ENCODE results near the gene METTL22. TPM values are rescaled to one million over a fixed set of nuclear protein-coding genes. Genes with fewer than 3 reads are reported as not detected.

METTL22 gene
- total and polyA plus RNA-seq, 7 experiments from 2014 or later, result 16.6 to 59.4 (median 37.6) TPM

DNA sequence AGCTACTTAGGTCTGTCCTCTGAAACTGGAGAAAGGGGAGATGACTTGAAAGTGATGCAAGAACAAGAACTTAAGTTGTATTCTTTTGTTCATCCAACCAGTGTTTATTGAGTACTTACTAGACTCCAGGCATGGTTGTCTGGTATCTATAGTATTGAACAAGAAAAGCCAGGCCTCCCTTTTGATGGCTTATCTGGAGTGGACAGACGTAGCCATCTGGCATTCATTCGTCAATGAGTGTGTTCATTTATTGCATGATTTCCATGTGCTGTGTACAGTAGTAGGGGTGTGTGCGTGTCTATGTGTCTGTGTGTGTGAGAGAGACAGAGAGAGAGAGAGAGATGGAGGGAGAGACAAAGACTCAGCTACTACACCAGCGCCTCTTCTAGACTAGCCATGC is 62.1 kb downstream of the METTL22 start:
- H3K27ac Mint-ChIP-seq, result no peak overlapping the region

DNA sequence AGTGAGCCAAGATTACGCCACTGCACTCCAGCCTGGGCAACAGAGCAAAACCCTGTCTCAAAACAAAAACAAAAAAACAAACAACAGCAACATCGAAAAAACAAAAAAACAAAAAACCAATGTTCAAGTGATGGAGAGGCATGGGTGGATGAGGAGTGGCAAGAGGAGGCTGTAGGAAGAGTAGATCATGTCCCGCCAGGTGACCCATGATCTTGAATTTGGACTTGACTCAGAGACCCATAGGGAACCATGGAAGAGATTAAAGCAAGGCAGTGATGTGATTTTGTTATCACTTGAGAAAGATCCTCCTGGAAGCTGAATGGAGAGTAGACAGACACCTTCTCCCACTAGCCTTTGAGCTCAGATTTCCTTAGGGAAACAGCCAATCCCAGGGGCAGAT is 64.1 kb downstream of the METTL22 start:
- CTCF ChIA-PET, result no interaction called here
- Histone ChIP-seq H3K4me3 (ENCODE audit: low read length) (no peak overlapping the region), H3K36me3 (ENCODE audit: control insufficient read depth in 2 of 3, insufficient read depth in 3 of 3, low read length in 3 of 3) (no peaks in the 10 kb centered on the region), H3K4me1 (ENCODE audit: control insufficient read depth in 2 of 2, insufficient read depth in 2 of 2, low read length in 2 of 2) (no peaks in the 10 kb centered on the region), H3K27me3 (ENCODE audit: control insufficient read depth in 2 of 2, insufficient read depth in 2 of 2, low read length in 2 of 2) (no peaks in the 10 kb centered on the region), H3K27ac (ENCODE audit: low read depth, low read length) (no peak overlapping the region), H3K9me3 (ENCODE audit: control insufficient read depth in 2 of 3, low read length in 3 of 3) (peaks cover 0 to 14% (median 0%) of the 10 kb centered on the region in 3 experiments)
- DNase-seq, result no peak
- Mint-ChIP-seq H3K4me3 (no peak overlapping the region), H3K36me3 (peaks cover 11 to 42% (median 25%) of the 10 kb centered on the region in 5 donors), H3K9me3 (peaks cover 6 to 18% (median 10%) of the 10 kb centered on the region in 11 donors), H3K27me3 (no peaks in the 10 kb centered on the region), H3K27ac (no peak overlapping the region), H3K4me1 (peaks cover 0 to 4% (median 2%) of the 10 kb centered on the region in 7 donors)
- intact Hi-C loops (cut with micrococcal nuclease), result no loop called here
- POLR2A ChIA-PET, result no interaction called here
- no peak for ATAC-seq

More for the DNA sequence above, 62.1 kb downstream of the METTL22 start:
- Histone ChIP-seq H3K27ac (ENCODE audit: low read depth, low read length) (no peak overlapping the region), H3K4me3 (ENCODE audit: low read length) (no peak overlapping the region), H3K27me3 (ENCODE audit: control insufficient read depth in 2 of 2, insufficient read depth in 2 of 2, low read length in 2 of 2) (no peaks in the 10 kb centered on the region), H3K4me1 (ENCODE audit: control insufficient read depth in 2 of 2, insufficient read depth in 2 of 2, low read length in 2 of 2) (no peaks in the 10 kb centered on the region), H3K9me3 (ENCODE audit: control insufficient read depth in 2 of 3, low read length in 3 of 3) (peaks cover 0 to 4% (median 0%) of the 10 kb centered on the region in 3 experiments), H3K36me3 (ENCODE audit: control insufficient read depth in 2 of 3, insufficient read depth in 3 of 3, low read length in 3 of 3) (no peaks in the 10 kb centered on the region)
- intact Hi-C loops (cut with micrococcal nuclease), result no loop called here
- DNase-seq (no peak), ATAC-seq (no peak)
- H3K9me3 Mint-ChIP-seq, result peaks cover 0 to 10% (median 6%) of the 10 kb centered on the region in 11 donors
- peaks cover 0 to 7% (median 0%) of the 10 kb centered on the region in 7 donors for H3K4me1 Mint-ChIP-seq
- POLR2A ChIA-PET, result no interaction called here
- peaks cover 6 to 46% (median 24%) of the 10 kb centered on the region in 5 donors for H3K36me3 Mint-ChIP-seq
- H3K4me3 Mint-ChIP-seq, result no peak overlapping the region
- CTCF ChIA-PET, result interaction anchor here (0.5 kb wide), 1 partner anchor 196 kb away, joined by 5 read pairs; no protein-coding TSS in a partner anchor
- no peaks in the 10 kb centered on the region for H3K27me3 Mint-ChIP-seq

DNA sequence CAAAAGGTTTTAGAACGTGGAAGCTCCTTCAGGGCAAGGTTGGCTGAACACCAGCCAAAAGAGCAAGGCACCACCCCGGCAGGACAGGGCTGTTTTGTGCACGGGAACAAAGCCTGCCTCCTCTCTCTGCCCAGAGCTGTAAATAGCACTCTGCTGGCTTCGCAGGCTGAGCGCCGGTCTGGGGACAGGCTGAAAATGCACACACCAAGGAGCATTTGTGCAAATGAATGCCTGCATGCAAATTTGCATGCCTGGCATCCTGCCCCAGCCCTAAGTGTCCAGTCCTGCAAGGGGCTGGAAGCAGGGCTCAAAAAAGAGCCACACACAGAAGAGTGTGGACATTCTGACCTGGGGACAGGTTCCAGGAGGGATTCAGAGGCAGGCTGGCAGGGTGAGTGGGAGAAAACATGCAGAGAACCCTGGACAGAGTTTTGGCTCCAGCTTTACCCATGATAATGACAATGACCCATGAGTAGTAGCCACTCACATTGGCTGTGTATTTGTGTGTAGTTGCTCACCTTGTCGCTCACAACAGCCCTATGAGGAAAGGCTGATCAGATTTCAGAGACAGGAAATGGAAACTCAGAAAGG is 64.6 kb downstream of the METTL22 start:
- H3K9me3 Mint-ChIP-seq, result peaks cover 6 to 20% (median 10%) of the 10 kb centered on the region in 11 donors
- no peak for DNase-seq
- intact Hi-C loops (cut with micrococcal nuclease), result no loop called here
- peaks cover 11 to 47% (median 29%) of the 10 kb centered on the region in 5 donors for H3K36me3 Mint-ChIP-seq
- Histone ChIP-seq H3K4me3 (ENCODE audit: low read length) (no peak overlapping the region), H3K27ac (ENCODE audit: low read depth, low read length) (no peak overlapping the region), H3K27me3 (ENCODE audit: control insufficient read depth in 2 of 2, insufficient read depth in 2 of 2, low read length in 2 of 2) (no peaks in the 10 kb centered on the region), H3K9me3 (ENCODE audit: control insufficient read depth in 2 of 3, low read length in 3 of 3) (peaks cover 0 to 14% (median 0%) of the 10 kb centered on the region in 3 experiments), H3K4me1 (ENCODE audit: control insufficient read depth in 2 of 2, insufficient read depth in 2 of 2, low read length in 2 of 2) (no peaks in the 10 kb centered on the region), H3K36me3 (ENCODE audit: control insufficient read depth in 2 of 3, insufficient read depth in 3 of 3, low read length in 3 of 3) (no peaks in the 10 kb centered on the region)
- ATAC-seq, result no peak
- no peaks in the 10 kb centered on the region for H3K27me3 Mint-ChIP-seq
- no peak overlapping the region for H3K4me3 Mint-ChIP-seq
- H3K4me1 Mint-ChIP-seq, result peaks cover 0 to 5% (median 2%) of the 10 kb centered on the region in 7 donors
- CTCF ChIA-PET, result no interaction called here
- H3K27ac Mint-ChIP-seq, result no peak overlapping the region
- POLR2A ChIA-PET, result no interaction called here

DNA sequence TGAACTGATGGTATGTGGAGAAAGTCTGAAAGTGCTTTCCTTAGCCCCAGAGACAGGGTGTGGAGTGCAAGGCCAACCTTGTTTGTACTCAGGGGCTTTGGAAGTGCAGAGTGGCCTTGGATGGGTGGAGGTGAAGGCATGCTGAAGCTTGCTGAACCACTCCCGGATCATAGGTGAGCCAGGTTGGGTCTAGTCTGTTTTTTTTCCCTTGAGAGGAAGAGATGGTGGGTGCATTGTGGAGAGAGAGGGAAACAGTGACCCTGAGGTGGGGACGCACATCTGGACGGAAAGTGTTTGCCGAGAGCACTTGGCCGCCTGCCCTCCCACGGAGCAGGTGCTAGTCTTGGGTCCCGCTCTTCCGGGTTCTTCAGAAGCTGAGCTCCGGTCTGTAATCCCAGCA is 65.4 kb downstream of the METTL22 start:
- peaks cover 0 to 14% (median 0%) of the 10 kb centered on the region in 3 experiments for H3K9me3 ChIP-seq (ENCODE audit: control insufficient read depth in 2 of 3, low read length in 3 of 3)
- H3K27me3 ChIP-seq (ENCODE audit: control insufficient read depth in 2 of 2, insufficient read depth in 2 of 2, low read length in 2 of 2), result no peaks in the 10 kb centered on the region
- H3K27me3 Mint-ChIP-seq, result no peaks in the 10 kb centered on the region
- DNase-seq, result no peak
- no peaks in the 10 kb centered on the region for H3K36me3 ChIP-seq (ENCODE audit: control insufficient read depth in 2 of 3, insufficient read depth in 3 of 3, low read length in 3 of 3)
- H3K36me3 Mint-ChIP-seq, result peaks cover 11 to 47% (median 29%) of the 10 kb centered on the region in 5 donors
- intact Hi-C loops (cut with micrococcal nuclease), result no loop called here
- no peak overlapping the region for H3K27ac Mint-ChIP-seq
- POLR2A ChIA-PET, result no interaction called here
- no peak for ATAC-seq
- H3K4me1 ChIP-seq (ENCODE audit: control insufficient read depth in 2 of 2, insufficient read depth in 2 of 2, low read length in 2 of 2), result no peaks in the 10 kb centered on the region
- H3K4me3 ChIP-seq (ENCODE audit: low read length), result no peak overlapping the region
- H3K9me3 Mint-ChIP-seq, result peaks cover 6 to 20% (median 10%) of the 10 kb centered on the region in 11 donors
- peaks cover 0 to 5% (median 2%) of the 10 kb centered on the region in 7 donors for H3K4me1 Mint-ChIP-seq
- no peak overlapping the region for H3K27ac ChIP-seq (ENCODE audit: low read depth, low read length)
- no peak overlapping the region for H3K4me3 Mint-ChIP-seq
- CTCF ChIA-PET, result no interaction called here

DNA sequence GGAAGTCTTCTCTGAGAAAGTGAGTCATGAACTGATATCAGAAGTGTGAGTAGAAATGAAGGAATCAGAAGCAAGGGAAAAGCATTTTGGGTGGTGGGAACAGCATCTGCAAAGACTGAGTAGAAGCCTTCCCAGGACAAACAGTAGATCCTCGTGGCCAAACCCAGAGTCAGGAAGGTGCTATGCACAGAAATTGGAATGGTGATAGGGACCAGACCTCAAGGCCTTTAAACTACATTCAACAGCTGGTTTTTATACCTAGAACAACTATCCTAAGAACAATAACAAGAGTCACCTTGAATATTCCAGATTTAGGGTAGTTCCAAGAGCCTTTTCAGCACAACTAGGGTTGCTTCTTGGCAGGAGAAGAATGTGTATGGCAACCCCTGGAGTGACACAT is 68.2 kb downstream of the METTL22 start:
- H3K36me3 Mint-ChIP-seq, result peaks cover 11 to 41% (median 31%) of the 10 kb centered on the region in 5 donors
- DNase-seq (no peak), ATAC-seq (no peak)
- peaks cover 6 to 20% (median 10%) of the 10 kb centered on the region in 11 donors for H3K9me3 Mint-ChIP-seq
- POLR2A ChIA-PET, result no interaction called here
- Histone ChIP-seq H3K27me3 (ENCODE audit: control insufficient read depth in 2 of 2, insufficient read depth in 2 of 2, low read length in 2 of 2) (no peaks in the 10 kb centered on the region), H3K36me3 (ENCODE audit: control insufficient read depth in 2 of 3, insufficient read depth in 3 of 3, low read length in 3 of 3) (no peaks in the 10 kb centered on the region), H3K4me1 (ENCODE audit: control insufficient read depth in 2 of 2, insufficient read depth in 2 of 2, low read length in 2 of 2) (no peaks in the 10 kb centered on the region), H3K9me3 (ENCODE audit: control insufficient read depth in 2 of 3, low read length in 3 of 3) (peaks cover 0 to 14% (median 0%) of the 10 kb centered on the region in 3 experiments), H3K4me3 (ENCODE audit: low read length) (no peak overlapping the region), H3K27ac (ENCODE audit: low read depth, low read length) (no peak overlapping the region)
- H3K4me1 Mint-ChIP-seq, result peaks cover 0 to 5% (median 2%) of the 10 kb centered on the region in 7 donors
- intact Hi-C loops (cut with micrococcal nuclease), result no loop called here
- H3K27me3 Mint-ChIP-seq, result no peaks in the 10 kb centered on the region
- no peak overlapping the region for H3K27ac Mint-ChIP-seq
- CTCF ChIA-PET, result interaction anchor here (0.5 kb wide), 1 partner anchor 65 kb away, joined by 3 read pairs; no protein-coding TSS in a partner anchor
- H3K4me3 Mint-ChIP-seq, result peak overlapping the region in 1 of 10 donors; percentile 3

DNA sequence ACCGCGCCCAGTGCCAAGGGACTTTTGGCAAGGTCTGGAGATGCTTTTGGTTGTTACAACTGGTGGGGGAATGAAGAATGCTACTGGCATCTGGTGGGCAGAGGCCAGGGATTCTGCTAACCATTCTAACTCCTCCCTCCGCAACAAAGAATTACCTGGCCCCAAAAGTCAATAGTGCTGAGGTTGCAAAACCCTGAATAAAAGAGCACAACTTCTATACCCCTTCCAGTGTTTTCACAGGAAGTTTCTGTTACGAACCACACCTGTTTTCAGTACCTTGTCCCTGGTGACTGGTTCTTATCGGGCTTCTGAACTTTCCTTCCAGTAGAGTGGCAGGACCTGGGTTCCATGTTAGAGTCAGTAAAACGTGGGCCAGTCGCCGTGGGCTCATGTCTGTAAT is 70.2 kb downstream of the METTL22 start:
- H3K4me1 Mint-ChIP-seq, result peaks cover 0 to 5% (median 0%) of the 10 kb centered on the region in 7 donors
- H3K9me3 ChIP-seq (ENCODE audit: control insufficient read depth in 2 of 3, low read length in 3 of 3), result peaks cover 0 to 14% (median 0%) of the 10 kb centered on the region in 3 experiments
- no peaks in the 10 kb centered on the region for H3K36me3 ChIP-seq (ENCODE audit: control insufficient read depth in 2 of 3, insufficient read depth in 3 of 3, low read length in 3 of 3)
- no peaks in the 10 kb centered on the region for H3K27me3 Mint-ChIP-seq
- ATAC-seq (no peak), DNase-seq (no peak)
- H3K4me3 Mint-ChIP-seq, result no peak overlapping the region
- H3K36me3 Mint-ChIP-seq, result peaks cover 11 to 40% (median 25%) of the 10 kb centered on the region in 5 donors
- no peak overlapping the region for H3K27ac Mint-ChIP-seq
- no peaks in the 10 kb centered on the region for H3K27me3 ChIP-seq (ENCODE audit: control insufficient read depth in 2 of 2, insufficient read depth in 2 of 2, low read length in 2 of 2)
- CTCF ChIA-PET, result no interaction called here
- no peak overlapping the region for H3K4me3 ChIP-seq (ENCODE audit: low read length)
- intact Hi-C loops (cut with micrococcal nuclease), result no loop called here
- peaks cover 6 to 20% (median 10%) of the 10 kb centered on the region in 11 donors for H3K9me3 Mint-ChIP-seq
- H3K4me1 ChIP-seq (ENCODE audit: control insufficient read depth in 2 of 2, insufficient read depth in 2 of 2, low read length in 2 of 2), result no peaks in the 10 kb centered on the region
- no peak overlapping the region for H3K27ac ChIP-seq (ENCODE audit: low read depth, low read length)
- POLR2A ChIA-PET, result no interaction called here

Data from naive thymus-derived CD4-positive, alpha-beta T cell (primary cell).